ENCODE results near the gene AFMID.
A peak's percentile ranks its signal among the peaks of the same experiment; 100 is the strongest.
"Not testable (repeated sequence)": the region's sequence is repeated elsewhere in the genome, so short reads cannot be mapped to it uniquely, and the experiment has no call there.

AFMID gene

GRCh38 chr17:78154903-78155811 lies 32.0 kb upstream of the AFMID start:
- DNase-seq (ENCODE audit: low spot score) = no peak

GRCh38 chr17:78159575-78160158 lies 27.5 kb upstream of the AFMID start:
- DNase-seq (ENCODE audit: low spot score) = no peak

DNA sequence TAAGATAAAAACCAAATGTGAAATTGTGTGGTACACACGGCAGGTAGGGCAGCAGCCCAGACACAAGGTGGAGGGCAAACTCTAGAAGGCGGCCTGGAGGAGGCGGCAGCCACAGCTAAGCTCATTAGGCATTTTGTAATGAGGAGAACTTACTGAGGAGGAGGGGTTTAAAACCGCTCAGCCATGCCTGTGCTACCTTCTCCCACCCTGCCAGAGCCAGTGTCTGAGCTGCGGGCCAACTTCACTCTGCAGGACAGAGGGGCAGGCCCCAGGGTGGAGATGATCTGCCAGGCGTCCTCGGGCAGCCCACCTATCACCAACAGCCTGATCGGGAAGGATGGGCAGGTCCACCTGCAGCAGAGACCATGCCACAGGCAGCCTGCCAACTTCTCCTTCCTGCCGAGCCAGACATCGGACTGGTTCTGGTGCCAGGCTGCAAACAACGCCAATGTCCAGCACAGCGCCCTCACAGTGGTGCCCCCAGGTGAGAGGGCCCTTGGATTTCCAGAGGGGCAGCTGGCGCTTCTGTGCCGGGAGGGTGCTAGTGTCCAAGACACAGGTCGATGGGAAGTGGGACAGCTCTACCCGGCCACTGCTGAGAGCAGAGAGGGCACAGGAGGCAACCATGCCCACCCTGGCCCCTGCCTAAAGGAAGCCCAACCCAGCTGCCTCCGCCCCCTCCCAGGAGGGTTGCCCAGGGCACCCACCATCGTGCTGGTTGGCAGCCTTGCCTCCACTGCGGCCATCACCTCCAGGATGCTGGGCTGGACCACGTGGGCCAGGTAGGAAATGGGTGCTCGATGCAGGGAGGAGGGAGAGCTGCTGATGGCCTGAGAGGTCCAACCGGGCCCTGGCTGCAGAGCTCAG lies 23.0 kb upstream of the AFMID start:
- DNase-seq (ENCODE audit: low spot score) = no peak

DNA sequence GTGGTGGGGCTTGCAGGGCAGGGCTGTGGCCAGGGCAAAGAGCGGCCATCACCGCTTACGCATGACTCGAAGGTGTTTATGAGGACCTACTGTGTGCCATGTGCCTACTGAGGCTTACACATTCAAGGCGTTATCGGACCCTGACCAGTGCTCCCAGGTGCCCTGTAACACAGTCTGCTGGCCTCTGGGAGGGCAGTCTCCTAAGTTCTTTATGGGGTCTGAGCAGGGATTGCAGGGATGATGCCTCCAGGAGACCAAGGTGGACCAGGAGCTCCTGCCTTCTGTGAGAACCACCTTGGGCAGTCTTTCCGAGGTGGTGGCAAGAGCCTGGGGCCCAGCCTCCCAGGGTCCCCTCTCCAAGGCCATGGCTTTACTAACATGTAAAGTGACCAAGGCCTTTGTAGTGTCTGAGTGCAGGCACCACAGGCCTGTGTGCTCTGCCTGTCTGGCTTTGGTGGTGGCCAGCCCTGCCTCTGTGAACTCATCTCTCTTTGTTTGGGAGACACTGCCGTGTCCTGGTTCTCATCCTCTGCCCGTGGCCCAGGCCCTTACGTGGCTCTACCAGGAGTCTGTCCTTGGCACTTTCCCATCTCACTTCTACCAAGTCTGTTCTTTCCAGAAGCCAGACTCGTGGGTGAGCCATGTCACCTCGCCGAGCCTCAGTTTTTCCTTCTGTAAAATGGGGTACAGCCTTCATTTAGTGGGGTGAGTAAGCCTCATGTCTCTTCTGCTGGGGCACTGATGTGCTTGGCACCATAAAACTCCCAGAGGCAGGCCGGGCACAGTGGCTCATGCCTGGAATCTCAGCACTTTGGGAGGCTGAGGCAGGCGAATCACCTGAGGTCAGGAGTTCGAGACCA lies 22.2 kb upstream of the AFMID start:
- no peak for DNase-seq (ENCODE audit: low spot score)

DNA sequence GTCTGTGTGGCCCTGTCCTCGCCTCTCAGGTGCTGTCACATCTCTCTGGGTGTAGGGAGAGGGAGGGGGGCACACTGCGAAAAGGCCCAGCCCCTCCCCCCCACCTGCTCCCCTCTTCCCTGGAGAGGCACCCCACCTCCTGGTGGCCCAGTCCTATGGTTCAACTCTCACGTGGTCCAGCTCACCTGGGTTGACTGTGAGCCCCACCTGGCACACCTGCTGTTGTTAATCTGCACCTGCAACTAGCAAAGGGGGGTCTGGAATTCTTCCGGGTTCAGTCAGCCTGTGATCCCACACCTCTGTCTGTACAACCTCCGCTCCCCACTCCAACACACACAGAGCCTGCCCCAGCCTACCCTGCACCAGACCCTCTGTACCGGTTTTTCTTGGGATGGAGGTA lies 20.7 kb upstream of the AFMID start:
- no peak for DNase-seq (ENCODE audit: low spot score)

- peak; percentile 84 for DNase-seq (ENCODE audit: low spot score)
Measured at GRCh38 chr17:78168242-78168902, 18.8 kb upstream of the AFMID start, which contains the start of gene SYNGR2. SYNGR2 (plus strand) TSS chr17:78168581; CDS start chr17:78168617, 36 bp downstream.

DNA sequence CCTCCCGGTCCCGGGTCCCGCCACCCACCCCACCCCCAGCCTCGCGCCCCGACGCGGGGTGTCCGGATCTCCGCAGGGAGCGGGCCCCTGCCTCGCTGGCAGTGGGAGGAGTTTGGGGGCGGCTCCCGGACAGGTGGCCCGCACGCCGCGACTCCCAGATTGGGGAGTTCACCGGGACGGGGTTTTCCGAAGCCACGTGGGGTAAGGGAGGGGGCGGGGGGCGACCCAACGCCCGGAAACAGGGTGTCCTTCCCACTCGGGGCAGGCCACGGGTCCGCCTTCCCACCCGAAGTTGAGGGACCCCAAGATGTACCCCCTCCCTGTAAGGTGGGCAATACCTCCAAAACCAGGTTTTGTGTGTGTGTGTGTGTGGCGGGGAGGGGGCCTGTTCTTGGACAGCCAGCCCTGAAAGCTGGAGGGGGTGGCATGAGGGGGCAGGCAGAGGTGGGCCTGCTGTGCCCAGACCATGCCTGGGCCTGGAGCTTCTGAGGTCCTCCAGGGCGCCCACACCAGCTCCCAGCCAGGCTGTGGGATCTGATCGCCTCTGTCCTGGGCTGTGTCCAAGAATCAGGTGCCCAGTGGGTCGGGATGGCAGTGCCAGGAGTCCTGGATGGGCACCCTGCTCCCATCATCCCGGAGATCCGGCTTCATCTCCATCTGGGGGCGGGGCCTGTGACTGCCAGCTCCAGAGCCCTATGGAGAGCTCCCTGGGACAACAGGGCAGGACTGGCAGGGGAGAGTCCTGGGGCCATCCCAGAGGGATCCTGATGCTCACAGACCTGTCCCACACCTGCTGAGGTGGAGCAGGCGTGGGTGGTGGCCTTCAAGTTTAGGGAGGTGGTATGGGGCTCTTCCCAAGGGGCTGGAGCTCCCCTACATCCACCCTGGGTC lies 18.0 kb upstream of the AFMID start:
- DNase-seq (ENCODE audit: low spot score) = peak; percentile 77

GRCh38 chr17:78170692-78171590 lies 16.2 kb upstream of the AFMID start:
- DNase-seq (ENCODE audit: low spot score) = no peak

DNA sequence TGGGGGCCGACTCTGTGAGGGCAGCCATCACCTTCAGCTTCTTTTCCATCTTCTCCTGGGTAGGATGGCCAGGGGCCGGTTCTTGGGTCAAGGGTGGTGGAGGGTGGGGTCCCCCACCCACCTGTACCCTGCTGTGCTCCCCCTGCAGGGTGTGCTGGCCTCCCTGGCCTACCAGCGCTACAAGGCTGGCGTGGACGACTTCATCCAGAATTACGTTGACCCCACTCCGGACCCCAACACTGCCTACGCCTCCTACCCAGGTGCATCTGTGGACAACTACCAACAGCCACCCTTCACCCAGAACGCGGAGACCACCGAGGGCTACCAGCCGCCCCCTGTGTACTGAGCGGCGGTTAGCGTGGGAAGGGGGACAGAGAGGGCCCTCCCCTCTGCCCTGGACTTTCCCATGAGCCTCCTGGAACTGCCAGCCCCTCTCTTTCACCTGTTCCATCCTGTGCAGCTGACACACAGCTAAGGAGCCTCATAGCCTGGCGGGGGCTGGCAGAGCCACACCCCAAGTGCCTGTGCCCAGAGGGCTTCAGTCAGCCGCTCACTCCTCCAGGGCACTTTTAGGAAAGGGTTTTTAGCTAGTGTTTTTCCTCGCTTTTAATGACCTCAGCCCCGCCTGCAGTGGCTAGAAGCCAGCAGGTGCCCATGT lies 15.4 kb upstream of the AFMID start:
- DNase-seq (ENCODE audit: low spot score) = not testable (repeated sequence)

- no peak for DNase-seq (ENCODE audit: low spot score)
Measured at GRCh38 chr17:78172249-78173051, 14.7 kb upstream of the AFMID start.

- no peak for DNase-seq (ENCODE audit: low spot score)
Measured at GRCh38 chr17:78173097-78173715, 14.0 kb upstream of the AFMID start.

GRCh38 chr17:78174346-78174869 lies 12.8 kb upstream of the AFMID start:
- no peak for DNase-seq (ENCODE audit: low spot score)

DNA sequence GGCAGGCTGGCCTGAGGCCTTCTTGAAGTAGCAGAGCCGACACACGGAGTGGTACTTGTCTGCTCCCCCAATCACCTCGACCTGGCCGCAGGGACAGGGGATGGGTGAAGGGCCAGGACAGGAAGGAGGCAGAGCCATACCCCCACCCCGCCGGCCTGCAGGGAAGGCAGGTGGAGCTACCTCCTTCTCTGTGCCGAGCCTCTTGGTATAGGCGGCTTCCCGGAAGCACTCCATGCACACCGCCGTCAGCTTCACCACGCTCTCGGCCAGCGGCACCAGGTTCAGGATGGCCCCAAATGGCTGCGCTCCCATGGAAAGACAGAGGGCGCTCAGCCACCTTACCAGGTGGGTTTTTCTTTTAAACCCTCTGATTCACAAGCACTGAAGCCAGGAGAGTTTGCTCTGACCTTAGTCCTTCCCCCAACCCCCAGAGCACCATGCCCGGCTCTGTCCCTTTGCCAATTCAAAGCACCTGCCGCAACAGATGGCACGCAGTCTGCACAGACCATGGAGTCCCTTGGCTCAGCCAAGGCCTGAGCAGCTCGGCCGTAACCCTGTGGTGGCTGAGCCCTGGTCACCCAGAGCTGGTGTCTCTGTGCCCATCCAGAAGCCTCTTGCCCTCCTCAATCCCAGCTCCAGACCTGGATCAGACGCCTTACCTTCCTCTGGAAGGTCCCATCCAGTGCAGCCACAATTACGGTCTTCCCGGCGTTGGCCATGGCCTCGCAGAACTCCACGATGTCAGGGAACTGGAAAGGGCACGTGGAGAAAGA lies 12.1 kb upstream of the AFMID start:
- no peak for DNase-seq (ENCODE audit: low spot score)

GRCh38 chr17:78175643-78175981 lies 11.6 kb upstream of the AFMID start:
- no peak for DNase-seq (ENCODE audit: low spot score)

GRCh38 chr17:78176548-78177025 lies 10.6 kb upstream of the AFMID start:
- no peak for DNase-seq (ENCODE audit: low spot score)

DNA sequence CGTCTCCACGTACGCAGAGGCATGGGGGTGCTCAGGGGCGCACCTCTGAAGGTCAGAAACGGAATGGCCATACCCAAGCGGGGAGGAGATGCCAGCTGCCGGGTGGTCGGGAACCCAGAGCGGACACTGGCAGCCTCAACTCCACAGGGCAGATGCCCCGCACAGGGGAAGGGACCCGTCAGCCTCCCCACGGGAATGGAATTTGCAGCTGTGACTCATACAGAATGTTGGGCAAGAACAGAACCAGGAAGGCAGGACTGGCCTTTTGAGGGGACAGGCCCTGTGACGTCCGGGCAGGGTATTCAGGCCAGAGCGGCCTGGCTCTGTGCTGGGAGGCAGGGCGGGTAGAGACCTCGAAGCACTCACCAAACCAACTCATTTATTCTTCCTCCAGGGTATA lies 7.8 kb upstream of the AFMID start:
- no peak for DNase-seq (ENCODE audit: low spot score)
